HG03097 (cell line): ENCODE data around the gene KANTR.
A peak's percentile ranks its signal among the peaks of the same experiment; 100 is the strongest.

Source experiments
- ATAC-seq: cut with Tn5 transposase; IDR thresholded peaks from one replicate; pipeline ENCODE4 v1.9.1; 2021; ENCODE audit not compliant: unreplicated experiment, low FRiP score

KANTR gene

DNA sequence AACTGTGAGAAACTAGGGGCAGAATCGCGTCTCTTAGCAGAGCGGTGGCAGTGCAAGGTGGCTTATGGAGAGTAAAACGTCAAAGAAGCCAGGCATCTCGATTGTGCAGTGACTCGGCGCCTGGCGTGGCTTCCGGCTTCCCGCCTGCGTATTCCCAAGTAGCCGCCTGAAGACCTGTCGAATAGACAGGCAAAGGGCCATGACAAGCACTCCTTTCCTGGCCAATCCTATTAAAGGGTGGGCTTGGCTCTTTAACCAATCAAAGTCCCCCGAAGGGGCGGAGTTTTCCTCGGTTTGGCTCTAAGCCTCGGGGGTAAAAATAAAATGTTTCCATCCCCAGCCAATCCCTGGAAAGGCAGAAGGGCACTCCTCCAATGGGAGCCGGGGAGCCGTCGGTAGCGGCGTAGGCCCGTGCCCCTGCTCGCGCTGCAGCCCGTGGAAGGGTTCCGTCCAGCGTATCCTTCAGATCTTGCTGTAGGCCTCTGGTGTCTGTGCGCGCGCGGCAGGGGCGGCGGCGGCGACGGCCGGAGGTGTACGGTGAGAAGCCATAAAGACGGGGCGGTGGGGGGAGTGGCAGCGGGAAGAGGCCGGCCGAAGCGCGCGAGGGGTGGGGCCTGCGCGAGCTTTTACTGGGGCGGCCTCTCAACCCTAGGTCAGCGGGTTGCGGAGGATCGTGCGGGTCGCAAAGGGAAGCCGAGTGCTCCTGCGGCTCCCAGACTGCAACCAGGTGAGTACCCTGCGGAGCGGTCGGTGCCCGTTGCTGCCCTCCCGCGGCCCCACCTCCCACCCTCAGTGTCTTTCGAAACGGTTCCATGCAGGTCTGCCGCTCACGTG, at the start of gene KANTR:
Gene KANTR, plus strand, starts transcription at position 395 of the 834 bp plus-strand sequence. CDS start 30,131 bp downstream, outside the sequence.
- peak; percentile 82 for ATAC-seq

- ATAC-seq, result no peak
Observed at GRCh38 chrX:53044995-53045394, 48.9 kb upstream of the KANTR start.

- no peak for ATAC-seq
Observed at GRCh38 chrX:53047228-53047627, 46.7 kb upstream of the KANTR start.

DNA sequence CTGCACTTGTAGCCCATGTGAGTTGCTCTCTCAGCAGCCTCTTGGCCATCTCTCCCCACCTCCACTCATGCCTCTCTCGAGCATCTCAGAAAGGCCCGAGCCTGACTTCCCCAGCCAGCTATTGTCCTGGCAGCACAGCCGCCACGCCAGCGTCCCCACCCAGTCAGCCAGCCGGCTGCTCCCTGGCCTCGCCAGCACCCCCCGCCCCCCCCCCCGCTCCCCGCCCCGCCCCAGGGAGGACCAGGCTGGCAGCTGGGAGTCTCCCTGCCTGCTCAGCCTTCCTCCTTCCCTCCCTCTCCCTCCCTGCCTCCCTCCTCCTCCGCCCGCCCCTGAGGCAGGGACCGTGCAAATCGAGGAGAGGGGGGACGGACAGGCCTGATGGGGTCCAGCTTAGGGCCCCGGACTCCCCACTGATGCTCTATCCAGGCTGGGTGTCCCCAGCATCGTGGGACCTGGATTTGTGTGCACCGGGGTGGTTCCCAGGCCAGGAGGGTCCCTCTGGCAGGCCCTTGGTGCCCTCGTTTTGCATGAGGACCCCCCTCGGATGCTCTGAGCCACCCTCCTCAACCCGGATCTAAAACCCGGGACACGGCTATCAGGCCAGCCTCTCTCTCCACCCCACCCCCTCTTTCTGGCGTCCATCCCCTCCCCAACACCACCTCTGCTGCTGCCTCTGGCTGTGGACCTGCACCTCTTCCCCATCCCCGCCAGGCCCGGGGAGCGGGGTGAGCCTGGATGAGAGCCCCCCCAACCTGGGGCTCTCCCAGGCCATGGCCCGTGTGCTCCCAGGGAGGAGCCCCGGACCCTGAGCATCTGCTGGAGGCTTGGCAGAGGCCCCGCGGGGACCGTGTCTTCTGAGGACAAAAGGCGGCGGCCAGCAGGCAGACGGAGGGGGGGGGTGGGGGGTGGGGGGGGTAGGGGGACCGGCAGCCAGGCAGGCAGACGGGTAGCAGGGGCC, 45.5 kb upstream of the KANTR start, which contains the start of gene GPR173:
Gene GPR173, plus strand, starts transcription at position 621 of the 958 bp plus-strand sequence. CDS start 27,833 bp downstream, outside the sequence.
- no peak for ATAC-seq

GRCh38 chrX:53049127-53049517, 44.8 kb upstream of the KANTR start:
- no peak for ATAC-seq

DNA sequence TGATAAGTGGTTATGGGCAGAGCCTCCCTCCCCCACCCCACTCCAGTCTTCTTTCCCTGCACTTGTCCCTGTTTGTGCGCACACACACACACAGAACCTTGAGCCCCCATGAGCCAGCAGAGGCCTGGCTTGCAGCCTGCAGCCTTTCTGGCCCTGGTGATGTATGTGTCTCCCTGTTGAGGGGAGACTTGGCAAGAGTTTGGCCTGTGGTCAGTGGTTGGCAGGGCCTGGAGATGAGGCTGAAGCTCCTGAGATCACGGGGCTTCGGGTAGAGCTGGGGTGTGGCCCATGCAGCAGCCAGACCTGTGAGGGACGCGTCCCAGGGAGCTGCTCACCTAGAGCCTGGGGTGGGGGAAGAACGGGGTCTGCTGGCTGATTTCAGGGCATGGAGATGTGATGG, 43.1 kb upstream of the KANTR start:
- ATAC-seq, result no peak

DNA sequence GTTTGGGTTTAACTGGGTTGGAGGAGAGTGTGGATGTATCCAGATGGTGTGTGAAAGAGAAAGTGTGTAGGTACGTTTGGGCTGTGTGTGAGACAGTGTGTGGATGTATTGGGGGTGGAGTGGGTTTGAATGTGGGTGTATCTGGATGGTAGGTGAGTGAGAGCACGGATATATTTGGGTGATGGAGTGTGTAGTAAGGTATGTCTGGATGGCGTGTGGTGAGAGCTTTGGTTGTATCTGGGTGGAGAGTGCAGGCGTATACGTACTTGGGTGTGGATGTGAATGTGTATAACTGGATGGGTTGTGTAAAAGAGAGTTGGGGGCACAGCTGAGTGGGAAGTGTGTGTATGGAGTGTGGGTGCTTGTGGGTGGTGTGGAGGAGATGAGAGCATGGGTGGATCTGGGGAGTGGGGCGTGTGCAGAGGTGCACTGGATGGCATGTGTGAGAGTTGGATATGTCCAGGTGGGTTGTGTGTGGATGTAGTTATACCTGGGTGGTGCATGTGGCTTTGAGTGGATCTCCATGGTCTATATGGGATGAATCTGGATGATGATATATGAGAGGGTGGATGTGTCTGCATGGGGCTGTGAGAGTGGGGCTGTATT, 38.6 kb upstream of the KANTR start:
- ATAC-seq, result no peak

GRCh38 chrX:53056292-53056691, 37.6 kb upstream of the KANTR start:
- ATAC-seq, result no peak

- ATAC-seq, result no peak
Observed at GRCh38 chrX:53065104-53065503, 28.8 kb upstream of the KANTR start.

- no peak for ATAC-seq
Observed at GRCh38 chrX:53071064-53071463, 22.9 kb upstream of the KANTR start.

DNA sequence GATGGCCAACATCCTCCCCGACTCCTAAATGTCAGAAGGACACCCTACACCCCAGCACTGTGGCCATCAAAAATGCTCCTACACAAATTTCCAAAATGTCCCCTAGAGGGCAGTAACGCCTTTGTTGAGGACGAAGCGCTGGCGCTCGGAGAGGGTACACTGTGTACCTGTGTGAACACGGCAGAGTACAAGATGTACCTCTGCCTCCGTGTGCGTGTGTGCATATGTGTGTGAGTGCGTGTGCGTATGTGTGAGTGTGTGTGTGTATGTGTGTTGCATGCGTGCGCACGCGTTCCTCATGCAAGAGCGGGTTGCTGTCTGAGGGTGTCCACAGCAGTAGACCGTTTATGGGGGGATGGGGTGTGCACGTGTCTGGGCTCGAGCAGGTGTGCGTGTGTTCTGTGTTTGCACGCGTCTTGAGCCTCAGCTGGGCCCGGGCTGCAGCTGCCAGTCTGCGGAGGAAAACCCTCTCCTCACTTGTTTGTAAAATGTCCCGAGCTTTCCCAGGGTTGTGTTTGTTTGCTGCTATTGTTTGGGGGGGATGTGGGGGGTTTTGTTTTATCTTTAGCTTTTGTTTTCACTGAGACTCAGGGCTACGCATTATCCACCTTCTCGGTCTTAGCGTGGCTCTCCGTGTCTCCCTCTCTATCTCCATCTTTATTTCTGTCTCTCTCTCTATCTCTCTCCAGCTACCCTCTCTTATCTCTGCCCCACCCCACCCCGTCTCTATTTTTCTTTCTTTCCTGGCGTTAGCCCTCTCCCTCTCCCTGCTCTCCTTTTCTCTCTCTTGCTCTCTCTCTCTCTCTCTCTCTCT, 22.1 kb upstream of the KANTR start:
- ATAC-seq, result peak; percentile 76

DNA sequence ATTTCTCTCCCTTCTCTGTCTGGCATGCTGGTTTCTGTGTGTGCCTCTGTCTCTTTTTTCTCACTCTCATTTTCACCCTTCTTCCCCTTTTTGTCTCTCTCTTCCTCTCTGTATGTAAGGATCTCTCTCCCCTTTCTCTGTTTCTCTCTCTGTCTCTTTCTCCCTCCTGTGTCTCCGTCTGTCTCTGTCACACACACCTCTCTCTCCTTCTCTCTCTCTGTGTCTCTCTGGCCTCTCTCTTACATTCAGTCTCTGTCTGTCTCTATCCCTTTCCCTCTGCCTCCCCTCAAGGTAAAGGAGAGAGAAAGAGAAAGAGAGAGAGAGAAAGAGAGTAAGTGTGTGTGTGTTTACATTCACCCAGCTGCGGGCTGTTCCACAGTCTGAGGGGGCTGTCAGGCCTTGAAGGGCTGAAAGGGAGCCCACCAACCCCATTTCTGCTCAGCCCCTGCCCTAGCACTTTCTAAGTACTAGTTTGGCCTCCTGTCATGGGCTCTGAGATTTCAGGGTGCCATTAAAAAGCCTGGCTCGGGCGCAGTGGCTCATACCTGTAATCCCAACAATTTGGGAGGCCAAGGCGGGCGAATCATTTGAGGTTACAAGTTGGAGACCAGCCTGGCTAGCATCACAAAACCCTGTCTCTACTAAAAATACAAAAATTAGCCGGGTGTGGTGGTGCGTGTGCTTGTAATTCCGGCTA, 21.4 kb upstream of the KANTR start:
- ATAC-seq, result no peak

DNA sequence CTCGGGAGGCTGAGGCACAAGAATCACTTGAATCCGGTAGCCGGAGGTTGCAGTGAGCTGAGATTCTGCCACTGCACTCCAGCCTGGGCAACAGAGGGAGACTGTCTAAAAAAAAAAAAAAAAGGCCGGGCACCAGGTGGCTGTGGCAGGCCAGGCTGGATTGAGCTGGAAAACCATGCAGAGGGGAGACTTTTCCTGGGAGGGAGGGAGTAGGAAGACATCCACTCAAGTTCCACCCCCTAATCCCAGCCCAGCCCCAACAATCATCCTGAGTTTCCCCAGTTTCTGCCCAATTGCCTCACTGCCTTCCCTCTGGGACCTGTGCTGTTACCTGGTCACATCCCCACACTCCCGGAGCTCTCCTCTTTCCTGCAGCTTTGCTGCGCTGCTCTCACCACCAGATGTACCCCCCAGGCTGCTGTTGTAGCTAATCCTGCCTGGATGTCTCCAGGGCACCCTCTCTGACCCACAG, 20.8 kb upstream of the KANTR start:
- no peak for ATAC-seq

GRCh38 chrX:53075011-53075410, 18.9 kb upstream of the KANTR start:
- no peak for ATAC-seq

GRCh38 chrX:53076671-53077070, 17.3 kb upstream of the KANTR start:
- no peak for ATAC-seq

DNA sequence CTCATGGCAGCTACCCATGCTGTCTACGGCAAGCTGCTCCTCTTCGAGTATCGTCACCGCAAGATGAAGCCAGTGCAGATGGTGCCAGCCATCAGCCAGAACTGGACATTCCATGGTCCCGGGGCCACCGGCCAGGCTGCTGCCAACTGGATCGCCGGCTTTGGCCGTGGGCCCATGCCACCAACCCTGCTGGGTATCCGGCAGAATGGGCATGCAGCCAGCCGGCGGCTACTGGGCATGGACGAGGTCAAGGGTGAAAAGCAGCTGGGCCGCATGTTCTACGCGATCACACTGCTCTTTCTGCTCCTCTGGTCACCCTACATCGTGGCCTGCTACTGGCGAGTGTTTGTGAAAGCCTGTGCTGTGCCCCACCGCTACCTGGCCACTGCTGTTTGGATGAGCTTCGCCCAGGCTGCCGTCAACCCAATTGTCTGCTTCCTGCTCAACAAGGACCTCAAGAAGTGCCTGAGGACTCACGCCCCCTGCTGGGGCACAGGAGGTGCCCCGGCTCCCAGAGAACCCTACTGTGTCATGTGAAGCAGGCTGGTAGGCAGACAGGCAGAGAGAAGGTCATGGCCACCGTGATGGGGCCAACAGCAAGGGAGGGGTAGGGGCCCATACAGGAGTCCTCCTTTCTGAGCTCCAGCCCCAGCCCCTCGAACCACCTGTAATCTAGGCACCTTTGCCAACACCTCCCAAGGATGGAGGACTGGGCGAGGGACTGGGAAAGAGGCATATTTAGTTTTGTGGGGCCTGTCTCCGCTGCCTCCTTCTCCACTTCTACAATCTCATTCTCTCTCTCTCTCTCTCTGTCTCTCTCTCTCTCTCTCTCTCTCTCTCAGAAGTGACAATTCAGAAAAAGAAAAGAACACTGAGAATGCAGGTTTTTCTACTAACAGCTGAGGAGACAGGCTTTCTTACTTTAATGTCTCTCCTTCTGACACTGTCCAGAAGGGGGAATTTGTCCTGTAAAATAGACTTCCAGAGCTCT, 16.4 kb upstream of the KANTR start:
- ATAC-seq, result no peak

- ATAC-seq, result no peak
Observed at GRCh38 chrX:53078943-53079342, 15.0 kb upstream of the KANTR start.
